CD4-positive, alpha-beta T cell (primary cell): ENCODE data around the gene DYNC1I2. TPM values are rescaled to one million over a fixed set of nuclear protein-coding genes. Genes with fewer than 3 reads are reported as not detected.

ENCODE experiments used
- ATAC-seq: fragments of 200-7000 bp; cut with Tn5 transposase; one replicate; pipeline ENCODE4 v1.10.0; 2022; ENCODE audit warnings: mild to moderate bottlenecking; ENCODE audit not compliant: poor library complexity
- CTCF ChIA-PET: fragments of 350-600 bp; sonication (Branson Sonifier 250); formaldehyde crosslinking; loops from one replicate; lab custom pipeline; 2021; ENCODE audit warnings: antibody characterized with exemption, inconsistent platforms; lab: Charles Lee
- POLR2A ChIA-PET: fragments of 350-600 bp; sonication (Branson Sonifier 250); formaldehyde crosslinking; loops from one replicate; lab custom pipeline; 2021; ENCODE audit warnings: antibody characterized with exemption, inconsistent platforms; lab: Charles Lee
- DNase-seq, 14 experiments: peaks; one replicate each; pipeline ENCODE4 v3.0.0-alpha.2; 2013 to 2020; ENCODE audit warnings: mixed read lengths in 2 of 14
- H3K27ac ChIP-seq, 2 donors: one replicate each; pipeline versions ENCODE4 v1.5.1 to v1.7.0; 2013; ENCODE audit warnings: low read length in 2 of 2, low read depth in 1 of 2, mild to moderate bottlenecking in 1 of 2
- H3K27me3 ChIP-seq, 2 experiments: 1 replicate in 1 of 2; 2 replicates in 1 of 2; pipeline versions ENCODE4 v1.6.1 to v1.7.0; 2013; ENCODE audit warnings: low read length in 2 of 2, control low read depth in 1 of 2, mild to moderate bottlenecking in 1 of 2, moderate library complexity in 1 of 2; ENCODE audit not compliant: insufficient read depth in 2 of 2, control insufficient read depth in 1 of 2
- H3K36me3 ChIP-seq: one replicate; pipeline ENCODE4 v1.6.1; 2013; ENCODE audit warnings: low read length, control low read depth; ENCODE audit not compliant: insufficient read depth
- H3K4me1 ChIP-seq: one replicate; pipeline ENCODE4 v1.6.1; 2013; ENCODE audit warnings: low read length, control low read depth; ENCODE audit not compliant: insufficient read depth
- H3K4me3 ChIP-seq: one replicate; pipeline ENCODE4 v1.5.1; 2013; ENCODE audit warnings: mild to moderate bottlenecking, low read length, moderate library complexity
- H3K9me3 ChIP-seq, 2 experiments: 1 replicate in 1 of 2; 2 replicates in 1 of 2; pipeline versions ENCODE4 v1.6.1 to v1.7.0; 2013; ENCODE audit warnings: low read length in 2 of 2, mild to moderate bottlenecking in 2 of 2, control low read depth in 1 of 2, moderate library complexity in 1 of 2; ENCODE audit not compliant: control insufficient read depth in 1 of 2, insufficient read depth in 1 of 2
- H3K27ac Mint-ChIP-seq: one replicate; pipeline ENCODE4 v1.8.0; 2020; ENCODE audit warnings: mixed read lengths
- H3K27me3 Mint-ChIP-seq: one replicate; pipeline ENCODE4 v1.8.0; 2021; ENCODE audit warnings: mixed read lengths
- H3K36me3 Mint-ChIP-seq: one replicate; pipeline ENCODE4 v1.8.0; 2021; ENCODE audit warnings: low read depth, mixed read lengths
- H3K4me1 Mint-ChIP-seq: one replicate; pipeline ENCODE4 v1.8.0; 2021; ENCODE audit warnings: low read depth, mixed read lengths
- H3K4me3 Mint-ChIP-seq: one replicate; pipeline ENCODE4 v1.8.0; 2020; ENCODE audit warnings: mild to moderate bottlenecking, mixed read lengths
- H3K9me3 Mint-ChIP-seq: one replicate; pipeline ENCODE4 v1.8.0; 2020; ENCODE audit warnings: mixed read lengths
- CTCF ChIP-seq: fragments of 200-600 bp; IDR thresholded peaks from one replicate; pipeline ENCODE4 v1.8.0; 2022; ENCODE audit warnings: antibody characterized with exemption, mild to moderate bottlenecking
- intact Hi-C, 2 experiments: fragments of 100-400 bp; cut with DNase I in 1 of 2; cut with micrococcal nuclease in 1 of 2; formaldehyde crosslinking; loops; one replicate each; pipeline versions ENCODE4 v1.15.1 to v1.9.0; 2023 to 2025; cut with DNase I, micrococcal nuclease
- total RNA-seq, 174 experiments: library from RNA in 2 of 174; stranded (reverse) in 2 of 174; gene quantifications; one replicate each; pipeline ENCODE4 v1.2.3 and lab custom pipeline; 2021 to 2026

The DYNC1I2 gene
- total RNA-seq, 2 experiments from 2014 or later = 10.5 to 11.6 TPM

GRCh38 chr2:171718720-171719119 is 31.5 kb downstream of the DYNC1I2 start:
- Histone ChIP-seq H3K27ac (no peak overlapping the region), H3K9me3 (no peaks in the 10 kb centered on the region), H3K36me3 (peaks cover 39% of the 10 kb centered on the region), H3K4me3 (no peak overlapping the region), H3K27me3 (no peaks in the 10 kb centered on the region), H3K4me1 (no peaks in the 10 kb centered on the region)
- CTCF ChIA-PET = no interaction called here
- no peak overlapping the region for H3K27ac Mint-ChIP-seq
- TF ChIP-seq CTCF = no peak
- H3K36me3 Mint-ChIP-seq = peaks cover 58% of the 10 kb centered on the region
- no peaks in the 10 kb centered on the region for H3K4me1 Mint-ChIP-seq
- POLR2A ChIA-PET = no interaction called here
- no peak overlapping the region for H3K4me3 Mint-ChIP-seq
- no peaks in the 10 kb centered on the region for H3K27me3 Mint-ChIP-seq
- no peaks in the 10 kb centered on the region for H3K9me3 Mint-ChIP-seq
- DNase-seq (no peak), ATAC-seq (no peak)
- intact Hi-C loops = no loop called here

- Mint-ChIP-seq H3K9me3 (no peaks in the 10 kb centered on the region), H3K27me3 (no peaks in the 10 kb centered on the region), H3K27ac (no peak overlapping the region), H3K4me3 (no peak overlapping the region), H3K4me1 (no peaks in the 10 kb centered on the region), H3K36me3 (peaks cover 64% of the 10 kb centered on the region)
- H3K4me3 ChIP-seq = no peak overlapping the region
- H3K4me1 ChIP-seq = no peaks in the 10 kb centered on the region
- DNase-seq (no peak), ATAC-seq (no peak)
- CTCF ChIA-PET = no interaction called here
- H3K36me3 ChIP-seq = peaks cover 44% of the 10 kb centered on the region
- H3K27ac ChIP-seq = no peak overlapping the region
- no peak for TF ChIP-seq CTCF
- H3K27me3 ChIP-seq = no peaks in the 10 kb centered on the region
- intact Hi-C loops = loop anchor here in 1 of 2 experiments (10.0 kb wide), 1 partner anchor 245 kb away; no protein-coding TSS in a partner anchor
- POLR2A ChIA-PET = no interaction called here
- no peaks in the 10 kb centered on the region for H3K9me3 ChIP-seq
Measured at GRCh38 chr2:171719660-171720059, 32.4 kb downstream of the DYNC1I2 start.

- H3K9me3 ChIP-seq = no peaks in the 10 kb centered on the region
- POLR2A ChIA-PET = no interaction called here
- Mint-ChIP-seq H3K4me1 (no peaks in the 10 kb centered on the region), H3K27me3 (no peaks in the 10 kb centered on the region), H3K27ac (no peak overlapping the region), H3K36me3 (peaks cover 68% of the 10 kb centered on the region), H3K9me3 (no peaks in the 10 kb centered on the region), H3K4me3 (no peak overlapping the region)
- H3K36me3 ChIP-seq = peaks cover 44% of the 10 kb centered on the region
- no peak for ATAC-seq
- TF ChIP-seq CTCF = no peak
- intact Hi-C loops = loop anchor here in 1 of 2 experiments (10.0 kb wide), 1 partner anchor 249 kb away; no protein-coding TSS in a partner anchor
- CTCF ChIA-PET = interaction anchor here (0.8 kb wide), 1 partner anchor 26 kb away, joined by 3 read pairs; no protein-coding TSS in a partner anchor
- H3K4me3 ChIP-seq = no peak overlapping the region
- no peak overlapping the region for H3K27ac ChIP-seq
- H3K4me1 ChIP-seq = no peaks in the 10 kb centered on the region
- no peaks in the 10 kb centered on the region for H3K27me3 ChIP-seq
- DNase-seq = no peak
Measured at GRCh38 chr2:171723716-171724683, 36.7 kb downstream of the DYNC1I2 start.
